H9 (cell line): Measurements from ENCODE around the gene PRMT5. TPM values are rescaled to one million over a fixed set of nuclear protein-coding genes. Genes with fewer than 3 reads are reported as not detected.

Experiments
- DNase-seq: peaks from one replicate; pipeline ENCODE4 v3.0.0-alpha.2; 2017
- H2AFZ ChIP-seq: one replicate; pipeline ENCODE4 v1.6.1; 2013; ENCODE audit warnings: mild to moderate bottlenecking, low read length, control low read depth, moderate library complexity
- H2AK5ac ChIP-seq: 2 replicates; pipeline ENCODE4 v1.6.1; 2013; ENCODE audit warnings: low read length, control low read depth, mixed read lengths; ENCODE audit not compliant: insufficient read length
- H2BK120ac ChIP-seq: one replicate; pipeline ENCODE4 v1.6.1; 2013; ENCODE audit warnings: low read depth, mild to moderate bottlenecking, low read length, control low read depth, inconsistent platforms; ENCODE audit not compliant: poor library complexity, severe bottlenecking
- H2BK12ac ChIP-seq: 2 replicates; pipeline ENCODE4 v1.6.1; 2013; ENCODE audit warnings: low read length, control low read depth, mixed read lengths, low read depth; ENCODE audit not compliant: insufficient read length
- H2BK15ac ChIP-seq: 2 replicates; pipeline ENCODE4 v1.6.1; 2013; ENCODE audit warnings: low read depth, low read length, control low read depth
- H2BK20ac ChIP-seq: one replicate; pipeline ENCODE4 v1.6.1; 2013; ENCODE audit warnings: low read depth, mild to moderate bottlenecking, low read length, control low read depth, inconsistent platforms; ENCODE audit not compliant: poor library complexity, severe bottlenecking
- H2BK5ac ChIP-seq: 2 replicates; pipeline ENCODE4 v1.6.1; 2013; ENCODE audit warnings: low read length, control low read depth, mixed read lengths; ENCODE audit not compliant: insufficient read length
- H3K14ac ChIP-seq: 2 replicates; pipeline ENCODE4 v1.6.1; 2013; ENCODE audit warnings: low read length, control low read depth; ENCODE audit not compliant: insufficient read depth
- H3K18ac ChIP-seq: 2 replicates; pipeline ENCODE4 v1.6.1; 2013; ENCODE audit warnings: low read depth, mild to moderate bottlenecking, mixed read lengths, low read length, control low read depth; ENCODE audit not compliant: insufficient read length
- H3K23ac ChIP-seq: 2 replicates; pipeline ENCODE4 v1.6.1; 2013; ENCODE audit warnings: low read length, control low read depth, mixed read lengths, low read depth; ENCODE audit not compliant: insufficient read length
- H3K23me2 ChIP-seq: 2 replicates; pipeline ENCODE4 v1.6.1; 2013; ENCODE audit warnings: low read depth, mild to moderate bottlenecking, mixed read lengths, low read length, control low read depth; ENCODE audit not compliant: insufficient read length, poor library complexity, severe bottlenecking
- H3K27ac ChIP-seq: 2 replicates; pipeline ENCODE4 v1.5.1; 2013; ENCODE audit warnings: low read length, control low read depth, mixed read lengths, low read depth; ENCODE audit not compliant: insufficient read length
- H3K27me3 ChIP-seq: 2 replicates; pipeline ENCODE4 v1.6.1; 2013; ENCODE audit warnings: low read length, control low read depth, inconsistent platforms; ENCODE audit not compliant: insufficient read depth
- H3K4ac ChIP-seq: 2 replicates; pipeline ENCODE4 v1.6.1; 2013; ENCODE audit warnings: low read depth, mild to moderate bottlenecking, control low read depth, inconsistent platforms, low read length, moderate library complexity
- H3K4me1 ChIP-seq: 2 replicates; pipeline ENCODE4 v1.6.1; 2013; ENCODE audit warnings: low read length, control low read depth, inconsistent platforms; ENCODE audit not compliant: insufficient read depth
- H3K4me2 ChIP-seq: 2 replicates; pipeline ENCODE4 v1.6.1; 2013; ENCODE audit warnings: low read length, control low read depth, mixed read lengths; ENCODE audit not compliant: insufficient read length, insufficient read depth
- H3K56ac ChIP-seq: 2 replicates; pipeline ENCODE4 v1.6.1; 2013; ENCODE audit warnings: low read depth, mild to moderate bottlenecking, mixed read lengths, low read length, control low read depth; ENCODE audit not compliant: insufficient read length
- H3K79me1 ChIP-seq: 2 replicates; pipeline ENCODE4 v1.6.1; 2013; ENCODE audit warnings: low read depth, mild to moderate bottlenecking, moderate library complexity, low read length, control low read depth, inconsistent platforms; ENCODE audit not compliant: insufficient read depth, poor library complexity, severe bottlenecking
- H3K79me2 ChIP-seq: 2 replicates; pipeline ENCODE4 v1.6.1; 2013; ENCODE audit warnings: low read length, control low read depth, inconsistent platforms; ENCODE audit not compliant: insufficient read depth
- H3K9ac ChIP-seq: 2 replicates; pipeline ENCODE4 v1.6.1; 2013; ENCODE audit warnings: low read length, control low read depth, mixed read lengths; ENCODE audit not compliant: insufficient read length; ENCODE audit errors: extremely low read depth
- H3K9me3 ChIP-seq: one replicate; pipeline ENCODE4 v1.6.1; 2013; ENCODE audit warnings: low read depth, low read length, inconsistent platforms; ENCODE audit not compliant: control insufficient read depth
- H3T11ph ChIP-seq: one replicate; pipeline ENCODE4 v1.6.1; 2013; ENCODE audit warnings: mild to moderate bottlenecking, low read length, control low read depth, inconsistent platforms
- H4K20me1 ChIP-seq: one replicate; pipeline ENCODE4 v1.6.1; 2013; ENCODE audit not compliant: control insufficient read depth, insufficient read length, insufficient read depth
- H4K5ac ChIP-seq: 2 replicates; pipeline ENCODE4 v1.6.1; 2013; ENCODE audit warnings: low read depth, mild to moderate bottlenecking, mixed read lengths, low read length, control low read depth; ENCODE audit not compliant: insufficient read length
- H4K8ac ChIP-seq: replicated peaks from 2 replicates; pipeline ENCODE4 v1.6.1; 2013; ENCODE audit warnings: low read length, control low read depth, mixed read lengths, low read depth; ENCODE audit not compliant: insufficient read length
- H4K91ac ChIP-seq: 2 replicates; pipeline ENCODE4 v1.6.1; 2013; ENCODE audit warnings: low read depth, mild to moderate bottlenecking, moderate library complexity, mixed read lengths, low read length, control low read depth; ENCODE audit not compliant: insufficient read length
- H3K27ac Mint-ChIP-seq, 3 experiments: 2 replicates in 2 of 3; 3 replicates in 1 of 3; pipeline ENCODE4 v1.8.0; 2020 to 2021; ENCODE audit warnings: mixed read lengths in 3 of 3, mild to moderate bottlenecking in 1 of 3, moderate library complexity in 1 of 3
- H3K27me3 Mint-ChIP-seq: 2 replicates; pipeline ENCODE4 v1.8.0; 2021; ENCODE audit warnings: low read depth, mild to moderate bottlenecking, moderate library complexity, mixed read lengths
- H3K36me3 Mint-ChIP-seq, 3 experiments: 2 replicates in 2 of 3; 3 replicates in 1 of 3; pipeline ENCODE4 v1.8.0; 2020 to 2021; ENCODE audit warnings: low read depth in 3 of 3, mixed read lengths in 3 of 3; ENCODE audit not compliant: insufficient read depth in 1 of 3
- H3K4me1 Mint-ChIP-seq, 2 experiments: 2 replicates each; pipeline ENCODE4 v1.8.0; 2020; ENCODE audit warnings: mixed read lengths in 2 of 2
- H3K4me3 Mint-ChIP-seq, 2 experiments: 2 replicates in 1 of 2; 3 replicates in 1 of 2; pipeline ENCODE4 v1.8.0; 2020 to 2021; ENCODE audit warnings: mild to moderate bottlenecking in 2 of 2, mixed read lengths in 2 of 2, moderate library complexity in 1 of 2
- H3K9me3 Mint-ChIP-seq, 2 experiments: 2 replicates in 1 of 2; 3 replicates in 1 of 2; pipeline ENCODE4 v1.8.0; 2020; ENCODE audit warnings: mild to moderate bottlenecking in 2 of 2, mixed read lengths in 2 of 2, moderate library complexity in 1 of 2
- CTCF ChIP-seq: fragments of 200-600 bp; sonication (generic); conservative IDR thresholded peaks from 3 replicates; pipeline ENCODE4 v1.8.0; 2021; ENCODE audit warnings: antibody characterized with exemption, mild to moderate bottlenecking
- WGBS: extraction: QIAGEN DNeasy Blood & Tissue Kit; methylation state at CpG from one replicate; pipeline ENCODE4 v1.1.7; 2013; ENCODE audit warnings: missing lambda C conversion rate, low lambda C conversion rate, mixed read lengths; ENCODE audit not compliant: insufficient read length; ENCODE audit errors: extremely low coverage; 5-methylcytosine and 5-hydroxymethylcytosine counted together
- total RNA-seq: library from RNA; stranded (reverse); gene quantifications from 2 replicates; pipeline ENCODE4 v1.2.1, GENCODE V29; 2021

PRMT5 gene
- total RNA-seq, 1 experiment from 2014 or later: 141 TPM

GRCh38 chr14:22872833-22873520, 56.2 kb downstream of the PRMT5 start:
- no CpG with 5 or more reads among the region's 10 CpGs for WGBS

More at GRCh38 chr14:22872833-22873520, 56.2 kb downstream of the PRMT5 start:
- H3K23me2 ChIP-seq: no peaks in the 10 kb centered on the region
- no peak overlapping the region for H4K91ac ChIP-seq
- Mint-ChIP-seq H3K27ac (peak overlapping the region in 2 of 3 experiments; percentile 71 to 90; a peak in 3 of 7 replicates), H3K4me1 (peaks cover 14 to 17% of the 10 kb centered on the region in 2 experiments), H3K9me3 (no peaks in the 10 kb centered on the region), H3K27me3 (no peaks in the 10 kb centered on the region), H3K36me3 (peaks cover 0 to 16% (median 5%) of the 10 kb centered on the region in 3 experiments), H3K4me3 (peak overlapping the region; percentile 77 to 92)
- H3K18ac ChIP-seq: no peak overlapping the region
- H3K27ac ChIP-seq: no peak overlapping the region
- H2AFZ ChIP-seq: no peak overlapping the region
- H2BK5ac ChIP-seq: no peak overlapping the region
- no peak overlapping the region for H3K56ac ChIP-seq
- H2BK20ac ChIP-seq: no peak overlapping the region
- no peak overlapping the region for H3K9ac ChIP-seq
- H2AK5ac ChIP-seq: no peak overlapping the region
- no peak overlapping the region for H2BK120ac ChIP-seq
- no peak overlapping the region for H2BK12ac ChIP-seq
- no peak overlapping the region for H3T11ph ChIP-seq
- peaks cover 4% of the 10 kb centered on the region; the same call in 1 of the 2 replicates for H3K4me1 ChIP-seq
- no peak overlapping the region for H3K14ac ChIP-seq
- no peak overlapping the region for H3K4ac ChIP-seq
- no peaks in the 10 kb centered on the region for H3K27me3 ChIP-seq
- H3K79me2 ChIP-seq: no peaks in the 10 kb centered on the region
- peak overlapping the region; percentile 35 for H3K4me2 ChIP-seq
- TF ChIP-seq CTCF: no peak; the same call in 2 of the 3 replicates
- no peak overlapping the region for H4K5ac ChIP-seq
- no peak overlapping the region for H2BK15ac ChIP-seq
- H3K23ac ChIP-seq: no peak overlapping the region
- no peaks in the 10 kb centered on the region for H4K20me1 ChIP-seq
- DNase-seq: no peak
- H3K9me3 ChIP-seq: no peaks in the 10 kb centered on the region
- no peaks in the 10 kb centered on the region for H3K79me1 ChIP-seq
- H4K8ac ChIP-seq: no peak overlapping the region
